Measurements from ENCODE around the gene C6orf132. TPM values are rescaled to one million over a fixed set of nuclear protein-coding genes. Genes with fewer than 3 reads are reported as not detected.

The C6orf132 gene
- total and polyA plus RNA-seq, 12 donors: 0.09 to 4.7 (median 1.4) TPM

GRCh38 chr6:42165016-42165415, 22.6 kb upstream of the C6orf132 start:
- intact Hi-C loops (cut with DNase I): loop anchor here in 1 of 2 donors (5.0 kb wide), 1 partner anchor 88 kb away; no protein-coding TSS in a partner anchor

DNA sequence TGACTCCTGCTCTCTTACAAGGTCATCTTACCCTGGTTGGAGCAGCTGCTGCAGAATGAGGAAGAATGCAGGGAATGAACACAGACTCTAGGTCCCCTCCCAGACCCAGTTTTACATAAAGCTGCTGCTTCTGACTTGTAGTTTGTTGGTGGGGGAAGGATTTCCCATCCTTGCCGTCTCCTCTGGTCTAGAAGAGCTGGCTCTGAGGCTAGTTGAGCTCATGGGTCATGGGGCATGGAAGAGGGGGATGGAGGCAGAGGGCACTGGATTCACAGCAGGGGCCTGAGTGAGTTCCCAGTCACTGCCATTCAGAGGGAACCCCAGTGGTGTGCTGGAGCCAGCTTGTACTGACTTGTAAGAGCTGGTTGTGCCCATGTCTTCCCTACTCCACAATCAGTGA, 21.6 kb upstream of the C6orf132 start:
- WGBS, 4 donors: 25 to 71% (median 37%) methylated on average over 1 of the region's 1 CpG
- H3K27me3 ChIP-seq: no peaks in the 10 kb centered on the region
- no peak for TF ChIP-seq POLR2A (IDR thresholded peaks at IDR 0.05)
- no peak for TF ChIP-seq CTCF (IDR thresholded peaks at IDR 0.05)
- no peaks in the 10 kb centered on the region for H3K9me3 ChIP-seq (replicated peaks in 1 of 3)
- H3K4me1 ChIP-seq (replicated peaks in 1 of 2): no peaks in the 10 kb centered on the region
- H3K36me3 ChIP-seq (replicated peaks in 1 of 2): no peaks in the 10 kb centered on the region
- no peak for DNase-seq
- intact Hi-C loops (cut with DNase I): no loop called here
- no peak overlapping the region for H3K27ac ChIP-seq
- H3K4me3 ChIP-seq: no peak overlapping the region

More at GRCh38 chr6:42165016-42165415, 22.6 kb upstream of the C6orf132 start:
- DNase-seq: no peak
- H3K4me1 ChIP-seq (replicated peaks in 1 of 2): no peaks in the 10 kb centered on the region
- 79 to 84% (median 80%) methylated on average over 9 of the region's 9 CpGs for WGBS, 4 donors
- no peak overlapping the region for H3K4me3 ChIP-seq
- no peaks in the 10 kb centered on the region for H3K9me3 ChIP-seq (replicated peaks in 1 of 3)
- H3K27ac ChIP-seq: no peak overlapping the region
- TF ChIP-seq POLR2A (IDR thresholded peaks at IDR 0.05) (no peak), CTCF (IDR thresholded peaks at IDR 0.05) (no peak)
- H3K27me3 ChIP-seq: no peaks in the 10 kb centered on the region
- no peaks in the 10 kb centered on the region for H3K36me3 ChIP-seq (replicated peaks in 1 of 2)

DNA sequence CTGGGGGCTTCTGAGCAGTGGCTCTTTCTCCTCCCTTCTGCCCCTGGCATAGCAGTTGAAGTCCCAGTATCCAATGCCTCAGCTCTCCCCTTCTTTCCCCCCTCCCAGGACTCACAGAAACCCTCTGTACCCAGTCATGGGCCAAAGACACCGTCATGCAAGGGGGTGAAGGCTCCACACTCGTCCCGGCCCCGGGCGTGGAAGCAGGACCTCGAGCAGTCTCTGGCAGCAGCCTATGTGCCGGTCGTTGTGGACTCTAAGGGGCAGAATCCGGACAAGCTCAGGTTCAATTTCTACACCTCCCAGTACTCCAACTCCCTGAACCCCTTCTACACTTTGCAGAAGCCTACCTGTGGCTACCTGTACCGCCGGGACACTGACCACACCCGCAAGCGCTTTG, 20.4 kb upstream of the C6orf132 start:
- TF ChIP-seq POLR2A (IDR thresholded peaks at IDR 0.05) (no peak), CTCF (IDR thresholded peaks at IDR 0.05) (no peak)
- no peaks in the 10 kb centered on the region for H3K27me3 ChIP-seq
- H3K4me3 ChIP-seq: no peak overlapping the region
- intact Hi-C loops (cut with DNase I): no loop called here
- H3K4me1 ChIP-seq (replicated peaks in 1 of 2): no peaks in the 10 kb centered on the region
- no peak overlapping the region for H3K27ac ChIP-seq
- no peaks in the 10 kb centered on the region for H3K36me3 ChIP-seq (replicated peaks in 1 of 2)
- DNase-seq: no peak
- H3K9me3 ChIP-seq (replicated peaks in 1 of 3): no peaks in the 10 kb centered on the region
- 89 to 95% (median 89%) methylated on average over 13 of the region's 13 CpGs for WGBS, 4 donors

DNA sequence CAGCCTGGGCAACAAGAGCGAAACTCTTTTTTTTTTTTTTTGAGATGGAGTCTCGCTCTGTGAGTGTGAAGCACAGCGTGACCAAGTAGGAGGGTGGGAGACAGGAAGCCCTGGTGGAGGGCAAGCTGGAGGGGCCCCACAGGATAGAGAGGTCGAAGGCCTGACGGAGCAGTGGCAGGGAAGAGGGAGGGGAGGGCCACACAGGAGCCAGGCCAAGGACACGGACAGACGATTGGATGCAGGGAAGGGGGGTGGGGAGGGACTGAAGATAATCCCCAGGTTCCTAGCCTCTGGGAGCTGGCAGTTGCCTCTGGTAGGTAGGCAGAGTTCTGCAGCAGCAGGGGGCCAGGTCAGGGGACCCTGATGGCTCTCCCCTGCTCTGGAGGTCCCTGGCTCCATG, 20.0 kb upstream of the C6orf132 start:
- 41 to 55% (median 48%) methylated on average over 7 of the region's 7 CpGs for WGBS, 4 donors
- no peak for TF ChIP-seq CTCF (IDR thresholded peaks at IDR 0.05)
- no peak for TF ChIP-seq POLR2A (IDR thresholded peaks at IDR 0.05)
- DNase-seq: no peak
- Histone ChIP-seq H3K36me3 (replicated peaks in 1 of 2) (no peaks in the 10 kb centered on the region), H3K27ac (no peak overlapping the region), H3K4me3 (no peak overlapping the region), H3K9me3 (replicated peaks in 1 of 3) (no peaks in the 10 kb centered on the region), H3K27me3 (no peaks in the 10 kb centered on the region), H3K4me1 (replicated peaks in 1 of 2) (no peaks in the 10 kb centered on the region)
- intact Hi-C loops (cut with DNase I): no loop called here

Measured in adrenal gland (tissue), 12 donors.